Peyer's patch (tissue), 4 donors: ENCODE data around the gene CD55. TPM values are rescaled to one million over a fixed set of nuclear protein-coding genes. Genes with fewer than 3 reads are reported as not detected.

Experiments
- DNase-seq, 3 donors: peaks; one replicate each; pipeline ENCODE4 v3.0.0-alpha.2; 2017 to 2019
- H3K27ac ChIP-seq, 4 donors: fragments of 200-600 bp; sonication (generic); one replicate each; pipeline ENCODE4 v1.5.1; 2016 to 2019
- H3K27me3 ChIP-seq, 2 donors: fragments of 200-600 bp; sonication (generic); one replicate each; pipeline ENCODE4 v1.5.1; 2019
- H3K36me3 ChIP-seq, 3 donors: fragments of 200-600 bp; sonication (generic); one replicate each; pipeline ENCODE4 v1.5.1; 2016 to 2019
- H3K4me1 ChIP-seq, 4 donors: fragments of 200-600 bp; sonication (generic); one replicate each; pipeline ENCODE4 v1.5.1; 2016 to 2019
- H3K4me3 ChIP-seq, 4 donors: fragments of 200-600 bp; sonication (generic); 1 replicate in 3 of 4; 2 replicates in 1 of 4; pipeline ENCODE4 v1.5.1; 2016 to 2019; ENCODE audit warnings: mild to moderate bottlenecking in 1 of 4
- H3K9me3 ChIP-seq, 4 donors: fragments of 200-600 bp; sonication (generic); one replicate each; pipeline ENCODE4 v1.5.1; 2016 to 2019; ENCODE audit warnings: mild to moderate bottlenecking in 1 of 4
- CTCF ChIP-seq, 6 experiments: fragments of 450-650 bp in 4 of 6; fragments of 200-600 bp in 2 of 6; sonication (generic) in 1 of 6; IDR thresholded peaks; one replicate each; pipeline ENCODE4 v1.5.1; 2017 to 2019; ENCODE audit warnings: antibody characterized with exemption in 6 of 6, mild to moderate bottlenecking in 3 of 6, moderate library complexity in 1 of 6
- POLR2A ChIP-seq, 2 donors: fragments of 450-650 bp; IDR thresholded peaks; one replicate each; pipeline ENCODE4 v1.5.1; 2017; ENCODE audit warnings: antibody characterized with exemption in 2 of 2, mild to moderate bottlenecking in 2 of 2, moderate library complexity in 2 of 2
- total RNA-seq, 4 donors: library from RNA; depleted of rRNA; stranded (reverse); fragments of >200 nt; gene quantifications; one replicate each; pipeline ENCODE4 v1.1.0, GENCODE V29; 2016

The CD55 gene
- total RNA-seq, 4 donors from 2014 or later, result 28.5 to 49.5 (median 41.7) TPM

GRCh38 chr1:207321790-207322645, 540 bp downstream of the CD55 start:
- H3K9me3 ChIP-seq, result no peaks in the 10 kb centered on the region
- TF ChIP-seq POLR2A (IDR thresholded peaks at IDR 0.05) (no peak), CTCF (IDR thresholded peaks at IDR 0.05) (no peak)
- no peaks in the 10 kb centered on the region for H3K27me3 ChIP-seq
- H3K36me3 ChIP-seq, result peaks cover 0 to 17% (median 0%) of the 10 kb centered on the region in 3 donors
- H3K27ac ChIP-seq, result peak overlapping the region; percentile 90 to 97 (median 91)
- H3K4me3 ChIP-seq, result peak overlapping the region; percentile 60 to 86 (median 73)
- DNase-seq, result peak in 1 of 3 donors; percentile 25
- no peaks in the 10 kb centered on the region for H3K4me1 ChIP-seq

- Histone ChIP-seq H3K27ac (peak overlapping the region in 1 of 4 donors; percentile 1), H3K9me3 (no peaks in the 10 kb centered on the region), H3K36me3 (peaks cover 0 to 34% (median 0%) of the 10 kb centered on the region in 3 donors), H3K4me3 (peak overlapping the region in 2 of 4 donors; percentile 12 to 86), H3K4me1 (no peaks in the 10 kb centered on the region), H3K27me3 (no peaks in the 10 kb centered on the region)
- TF ChIP-seq CTCF (IDR thresholded peaks at IDR 0.05) (no peak), POLR2A (IDR thresholded peaks at IDR 0.05) (no peak)
- no peak for DNase-seq
Observed at GRCh38 chr1:207323425-207324225, 2.1 kb downstream of the CD55 start.

- Histone ChIP-seq H3K4me1 (no peaks in the 10 kb centered on the region), H3K36me3 (peaks cover 0 to 64% (median 0%) of the 10 kb centered on the region in 3 donors), H3K9me3 (no peaks in the 10 kb centered on the region), H3K27ac (no peak overlapping the region), H3K27me3 (no peaks in the 10 kb centered on the region), H3K4me3 (no peak overlapping the region)
- no peak for DNase-seq
- no peak for TF ChIP-seq POLR2A (IDR thresholded peaks at IDR 0.05)
Observed at GRCh38 chr1:207328004-207328403, 6.5 kb downstream of the CD55 start.

- TF ChIP-seq CTCF (IDR thresholded peaks at IDR 0.05), result no peak
- no peak for TF ChIP-seq POLR2A (IDR thresholded peaks at IDR 0.05)
- H3K27me3 ChIP-seq, result no peaks in the 10 kb centered on the region
- H3K36me3 ChIP-seq, result peaks cover 0 to 67% (median 0%) of the 10 kb centered on the region in 3 donors
- H3K27ac ChIP-seq, result no peak overlapping the region
- no peaks in the 10 kb centered on the region for H3K9me3 ChIP-seq
- DNase-seq, result no peak
- H3K4me1 ChIP-seq, result no peaks in the 10 kb centered on the region
- H3K4me3 ChIP-seq, result no peak overlapping the region
Observed at GRCh38 chr1:207328908-207329440, 7.5 kb downstream of the CD55 start.

- H3K36me3 ChIP-seq, result peaks cover 0 to 67% (median 0%) of the 10 kb centered on the region in 3 donors
- no peak overlapping the region for H3K4me3 ChIP-seq
- H3K9me3 ChIP-seq, result no peaks in the 10 kb centered on the region
- no peak overlapping the region for H3K27ac ChIP-seq
- no peaks in the 10 kb centered on the region for H3K27me3 ChIP-seq
- no peaks in the 10 kb centered on the region for H3K4me1 ChIP-seq
- TF ChIP-seq CTCF (IDR thresholded peaks at IDR 0.05) (no peak), POLR2A (IDR thresholded peaks at IDR 0.05) (no peak)
- DNase-seq, result no peak
Observed at GRCh38 chr1:207329469-207329868, 8.0 kb downstream of the CD55 start.
